Activated naive CD8-positive, alpha-beta T cell treated with anti-CD3 and anti-CD28 coated beads, Interleukin-2, amount 50 U/mL, for 16 hours (primary cell): ENCODE results near the gene CSNK1G1.
A peak's percentile ranks its signal among the peaks of the same experiment; 100 is the strongest.
"Not testable (repeated sequence)": the region's sequence is repeated elsewhere in the genome, so short reads cannot be mapped to it uniquely, and the experiment has no call there.

Experiments used
- DNase-seq: peaks from one replicate; pipeline ENCODE4 v3.0.0-alpha.2; 2020; ENCODE audit warnings: low read depth, low spot score

CSNK1G1 gene

DNA sequence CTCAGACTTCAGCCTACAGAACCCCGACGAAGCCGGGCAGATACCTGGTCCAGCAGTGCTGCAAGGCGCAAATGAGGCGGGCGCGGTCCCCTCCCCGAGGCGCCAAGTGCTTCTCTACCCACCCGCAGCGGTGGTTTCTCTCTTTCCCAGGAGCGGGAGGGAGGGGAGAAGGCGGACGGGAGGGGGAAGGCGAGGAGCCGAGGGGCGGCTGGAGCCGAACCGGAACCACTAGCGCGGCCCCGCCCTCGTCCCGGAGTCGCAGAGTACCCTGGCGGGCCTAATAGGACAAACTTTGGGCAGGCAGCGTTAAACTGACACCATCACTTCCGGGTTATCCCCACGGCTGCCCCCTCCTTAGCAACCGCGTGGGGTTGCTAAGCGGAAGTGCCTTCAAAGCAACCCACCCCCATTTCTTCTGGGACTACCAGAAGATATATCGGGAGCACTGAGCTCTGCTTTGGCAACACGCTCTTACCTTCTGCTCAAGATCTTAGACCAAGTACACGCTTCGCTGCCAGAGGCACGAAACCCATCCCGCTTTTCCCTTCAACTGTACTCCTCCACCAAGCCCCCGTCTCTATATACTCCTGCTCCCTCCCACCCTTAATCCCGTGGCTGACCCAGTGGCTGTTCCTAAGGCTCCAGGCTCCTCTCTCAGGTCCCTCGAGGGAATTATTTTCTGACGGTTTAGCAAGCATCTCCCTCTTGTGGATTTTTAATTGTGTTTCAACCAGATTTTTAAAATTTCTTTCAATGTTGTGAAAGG, at the start of gene CSNK1G1:
CSNK1G1 (minus strand) TSS at position 230 of the 766 bp plus-strand sequence. CDS start 55,674 bp downstream, outside the sequence.
- peak; percentile 86 for DNase-seq

DNA sequence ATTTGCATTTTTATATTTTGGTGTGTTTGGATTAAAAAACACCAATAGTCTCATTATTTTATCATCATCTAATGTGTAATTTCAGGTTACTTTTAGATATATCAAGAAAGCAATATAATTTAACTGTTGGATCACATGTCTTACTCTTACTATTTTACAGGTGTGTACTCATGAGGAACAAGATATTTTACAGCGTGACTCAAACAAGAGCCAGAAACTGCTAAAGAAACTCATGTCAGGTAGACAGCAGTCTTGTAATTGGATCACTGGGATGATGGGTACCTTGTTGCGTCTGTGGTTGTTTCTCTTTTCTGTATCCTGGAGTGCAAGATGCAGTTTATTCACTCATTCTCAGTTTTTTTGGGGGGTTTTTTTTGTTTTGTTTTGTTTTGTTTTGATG, 44.6 kb upstream of the CSNK1G1 start:
- DNase-seq = no peak

DNA sequence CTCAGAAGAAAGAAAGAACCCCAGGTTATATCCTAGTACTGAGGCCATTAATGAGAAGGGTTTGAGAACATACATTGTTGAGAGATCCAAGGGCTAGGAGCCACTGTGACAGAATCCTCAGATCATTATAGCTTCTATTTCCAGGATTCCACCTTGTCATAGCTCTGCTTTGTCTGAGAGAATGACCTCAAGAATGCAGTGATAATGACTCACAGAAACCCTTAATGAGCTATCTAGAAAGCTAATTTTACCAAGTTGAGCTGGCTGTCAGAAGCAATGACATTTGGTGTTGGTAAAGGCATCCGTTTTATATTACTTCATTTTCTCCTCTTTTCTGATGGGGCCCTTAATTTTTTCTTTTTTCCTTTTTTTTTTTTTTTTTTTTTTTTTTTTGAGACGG, 42.6 kb upstream of the CSNK1G1 start:
- DNase-seq = no peak

DNA sequence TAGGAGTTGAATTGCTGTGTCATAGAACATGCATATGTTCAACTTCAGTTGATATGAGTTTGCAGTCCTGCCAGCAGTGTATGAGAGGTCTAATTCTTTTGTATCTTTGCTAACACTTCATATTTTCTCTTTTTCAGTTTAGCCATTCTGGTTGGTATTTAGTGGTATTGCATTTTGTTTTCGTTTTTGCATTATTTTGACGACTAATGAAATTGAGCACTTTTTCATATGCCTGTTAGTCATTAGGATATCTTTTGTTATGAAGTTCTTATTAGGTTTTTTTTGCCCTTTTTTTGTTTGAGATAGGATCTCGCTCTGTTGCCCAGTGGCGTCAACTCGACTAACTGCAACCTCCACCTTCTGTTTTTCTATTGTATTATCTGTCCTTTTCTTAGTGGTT, 40.8 kb upstream of the CSNK1G1 start:
- DNase-seq = no peak

DNA sequence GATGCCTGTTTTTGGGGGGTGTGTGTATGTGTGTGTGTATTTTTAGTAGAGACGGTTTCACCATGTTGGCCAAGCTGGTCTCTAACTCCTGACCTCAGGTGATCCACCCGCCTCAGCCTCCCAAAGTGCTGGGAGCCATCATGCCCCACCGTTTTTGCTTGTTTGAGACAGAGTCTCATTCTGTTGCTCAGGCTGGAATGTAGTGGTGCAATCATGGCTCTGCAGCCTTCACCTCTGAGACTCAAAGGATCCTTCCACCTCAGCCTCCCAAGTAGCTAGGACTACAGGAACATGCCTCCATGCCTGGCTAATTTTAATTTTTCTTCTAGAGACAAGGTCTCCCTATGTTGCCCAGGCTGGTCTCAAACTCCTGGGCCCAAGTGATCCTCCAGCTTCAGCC, 36.5 kb upstream of the CSNK1G1 start:
- DNase-seq = not testable (repeated sequence)

DNA sequence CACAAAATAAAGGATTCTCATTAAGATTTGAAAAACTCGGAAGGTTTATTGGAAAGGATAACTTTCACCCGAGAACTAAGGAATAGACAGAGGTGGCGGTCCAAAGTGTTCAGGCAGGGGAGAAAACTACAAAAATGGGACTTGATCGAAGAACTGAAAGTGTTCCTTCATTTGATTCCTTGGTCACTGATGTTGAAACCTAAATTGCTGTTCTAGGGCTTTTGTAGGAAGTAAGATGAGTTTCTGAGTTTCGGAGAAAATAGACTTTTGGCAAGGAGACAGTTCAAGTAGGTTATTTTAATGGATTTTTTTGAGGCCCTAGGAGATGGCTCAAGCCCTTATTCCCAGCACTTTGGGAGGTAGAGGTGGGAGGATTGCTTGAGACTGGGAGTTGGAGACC, 33.1 kb upstream of the CSNK1G1 start:
- DNase-seq = no peak

DNA sequence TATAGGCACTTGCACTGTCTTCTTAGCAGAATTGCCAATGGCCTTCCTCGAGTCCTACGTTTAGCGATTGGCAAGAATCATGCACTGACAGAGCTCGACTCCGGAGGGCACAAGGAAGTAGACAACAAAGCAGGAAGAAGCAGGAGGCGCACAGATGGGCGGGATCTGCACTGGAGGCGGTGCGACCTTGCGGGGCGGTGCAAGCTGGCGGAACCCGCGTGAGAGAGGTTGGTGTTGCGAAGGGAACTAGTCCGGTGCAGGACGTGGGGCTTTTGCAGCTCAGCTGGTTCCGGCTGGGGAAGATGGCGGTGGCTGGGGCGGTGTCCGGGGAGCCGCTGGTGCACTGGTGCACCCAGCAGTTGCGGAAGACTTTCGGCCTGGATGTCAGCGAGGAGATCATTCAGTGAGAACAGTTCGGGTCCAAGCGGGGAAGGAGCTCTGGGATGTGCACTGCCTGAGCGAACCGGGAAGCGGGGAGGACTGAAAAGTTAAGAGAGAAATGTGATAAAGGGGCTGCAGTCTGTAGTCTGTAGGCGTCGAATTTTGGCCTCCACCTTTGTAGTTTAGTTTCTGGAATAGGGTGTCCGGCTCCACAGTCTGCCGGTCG, 31.7 kb upstream of the CSNK1G1 start, which contains the start of gene TRIP4:
TRIP4 (plus strand) TSS at position 275 of the 607 bp plus-strand sequence; CDS start at position 303, 28 bp downstream.
- DNase-seq = peak; percentile 94

DNA sequence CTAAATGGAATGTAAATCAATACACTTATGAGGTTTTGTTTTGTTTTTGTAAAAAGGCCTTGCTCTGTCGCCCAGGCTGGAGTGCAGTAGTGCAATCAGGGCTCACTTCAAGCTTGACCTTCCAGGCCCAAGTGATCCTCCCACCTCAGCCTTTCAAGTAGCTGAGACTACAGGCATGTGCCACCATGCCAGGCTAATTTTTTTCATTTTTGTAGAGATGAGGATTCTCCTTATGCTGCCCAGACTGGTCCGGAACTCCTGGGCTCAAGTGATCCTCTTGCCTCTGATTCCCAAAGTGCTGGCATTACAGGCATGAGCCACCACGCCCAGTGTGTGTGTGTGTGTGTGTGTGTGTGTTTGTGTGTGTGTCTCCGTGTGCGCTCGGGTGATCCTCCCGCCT, 30.3 kb upstream of the CSNK1G1 start:
- no peak for DNase-seq

DNA sequence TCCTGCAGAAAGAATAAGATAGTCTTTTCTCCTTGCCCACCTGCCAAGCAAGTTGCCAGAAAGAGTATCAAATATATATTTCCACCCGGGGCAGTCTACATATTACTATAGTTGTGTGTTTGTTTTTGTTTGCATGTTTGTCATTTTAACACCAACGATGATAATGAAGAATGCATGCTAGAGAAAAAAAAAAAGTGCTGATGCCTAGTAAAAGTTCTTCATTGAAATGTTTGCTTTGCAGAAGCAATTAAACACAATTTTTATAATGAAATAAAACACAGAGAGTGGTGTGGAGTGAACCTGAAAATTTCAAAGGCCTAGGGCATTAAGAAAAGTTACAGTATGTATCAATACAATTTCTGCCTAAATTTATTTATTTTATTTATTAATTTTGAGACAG, 27.8 kb upstream of the CSNK1G1 start:
- DNase-seq = no peak

DNA sequence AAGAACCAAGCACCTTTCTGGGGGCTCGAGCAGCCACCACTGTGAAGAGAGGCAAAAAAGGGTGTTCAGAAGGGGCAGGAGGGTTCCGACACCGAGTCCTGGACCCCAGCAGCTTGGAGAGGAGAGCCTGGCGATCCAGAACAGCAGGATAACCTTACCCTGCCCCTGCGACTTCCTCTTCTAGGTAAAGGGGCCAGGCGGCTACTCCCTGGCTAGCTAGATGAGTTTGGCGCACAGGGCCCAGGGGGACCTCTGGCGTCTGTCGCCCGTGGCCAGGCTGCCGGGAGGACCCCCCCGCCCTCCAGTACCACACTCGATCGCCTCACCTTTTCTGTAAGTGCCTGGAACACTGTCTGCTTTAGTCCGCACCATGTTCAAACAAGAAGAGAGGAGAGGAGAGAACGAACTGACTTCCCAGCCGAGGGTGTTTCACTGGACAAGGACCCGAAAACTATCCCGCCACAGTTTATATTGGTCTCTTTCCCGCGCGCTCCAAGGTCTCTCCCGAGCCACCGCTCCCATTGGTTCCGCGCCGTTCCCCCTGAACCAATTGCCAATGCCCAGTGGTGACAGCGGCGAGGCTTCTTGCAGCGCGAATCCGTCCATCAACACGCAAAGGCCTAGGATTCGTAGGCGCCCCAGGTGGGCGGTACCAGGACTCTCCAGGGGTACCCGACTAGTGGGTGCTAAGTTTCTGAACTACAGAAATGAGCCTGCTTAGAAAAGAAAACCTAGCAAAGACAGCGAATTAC, 25.2 kb upstream of the CSNK1G1 start, which contains the start of gene PCLAF:
PCLAF (minus strand) TSS at position 442 of the 752 bp plus-strand sequence; CDS start at position 372, 70 bp downstream.
- peak; percentile 87 for DNase-seq

DNA sequence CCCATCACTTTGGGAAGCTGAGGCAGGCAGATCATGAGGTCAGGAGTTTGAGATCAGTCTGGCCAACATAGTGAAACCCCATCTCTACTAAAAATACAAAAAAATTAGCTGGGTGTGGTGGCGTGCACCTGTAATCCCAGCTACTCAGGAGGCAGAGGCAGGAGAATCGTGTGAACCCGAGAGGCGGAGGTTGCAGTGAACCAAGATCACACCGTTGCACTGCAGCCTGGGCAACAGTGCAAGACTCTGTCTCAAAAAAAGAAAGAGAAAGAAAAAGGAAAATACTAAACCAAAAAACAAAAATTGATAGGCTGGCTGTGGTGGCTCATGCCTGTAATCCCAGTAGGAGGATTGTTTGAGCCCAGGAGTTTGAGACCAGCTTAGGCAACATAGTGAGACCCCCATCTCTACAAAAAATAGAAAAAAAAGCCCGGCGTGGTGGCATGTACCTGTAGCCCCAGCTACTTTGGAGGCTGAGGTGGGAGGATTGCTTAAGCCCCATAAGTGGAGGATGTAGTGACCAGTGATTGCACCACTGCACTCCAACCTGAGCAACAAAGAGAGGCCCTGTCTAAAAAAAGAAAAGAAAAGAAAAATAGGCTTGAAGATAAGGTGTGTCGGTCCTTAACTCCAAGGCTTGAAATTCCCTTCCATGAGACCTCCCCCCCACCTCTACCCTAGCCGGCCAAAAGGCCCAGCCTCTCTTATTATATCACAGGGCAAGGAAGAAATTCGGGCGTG, 24.3 kb upstream of the CSNK1G1 start:
- not testable (repeated sequence) for DNase-seq

DNA sequence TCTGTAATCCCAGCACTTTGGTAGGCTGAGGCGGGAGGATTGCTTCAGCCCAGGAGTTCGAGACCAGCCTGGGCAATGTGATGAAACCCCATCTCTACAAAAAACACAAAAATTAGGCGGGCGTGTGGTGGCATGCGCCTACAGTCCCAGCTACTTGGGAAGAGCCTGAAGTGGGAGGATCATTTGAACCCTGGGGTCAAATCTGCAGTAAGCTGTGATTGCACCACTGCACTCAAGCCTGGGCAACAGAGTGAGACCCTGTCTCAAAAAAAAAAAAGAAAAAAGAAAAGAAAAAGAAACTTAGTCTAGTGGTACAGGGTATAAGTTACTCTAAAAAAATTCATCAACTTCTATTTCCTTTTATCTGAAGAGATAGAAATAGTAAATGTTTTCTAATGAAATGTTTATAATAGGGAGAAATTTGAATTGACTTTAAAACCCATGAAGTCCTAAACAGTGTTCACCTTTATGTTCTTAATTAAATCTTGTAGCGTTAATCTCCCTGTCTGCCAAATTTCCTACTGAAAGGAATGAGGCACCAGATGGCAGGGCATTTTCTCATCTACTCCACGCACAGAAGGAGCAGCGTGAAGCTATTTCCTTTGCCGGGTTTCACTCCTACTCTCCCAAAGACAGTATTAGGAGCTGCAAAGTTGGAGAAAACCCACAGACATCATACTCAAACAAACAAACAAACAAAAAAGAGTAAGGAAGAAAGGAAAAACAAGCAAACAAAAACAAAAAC, 23.4 kb upstream of the CSNK1G1 start:
- DNase-seq = no peak

DNA sequence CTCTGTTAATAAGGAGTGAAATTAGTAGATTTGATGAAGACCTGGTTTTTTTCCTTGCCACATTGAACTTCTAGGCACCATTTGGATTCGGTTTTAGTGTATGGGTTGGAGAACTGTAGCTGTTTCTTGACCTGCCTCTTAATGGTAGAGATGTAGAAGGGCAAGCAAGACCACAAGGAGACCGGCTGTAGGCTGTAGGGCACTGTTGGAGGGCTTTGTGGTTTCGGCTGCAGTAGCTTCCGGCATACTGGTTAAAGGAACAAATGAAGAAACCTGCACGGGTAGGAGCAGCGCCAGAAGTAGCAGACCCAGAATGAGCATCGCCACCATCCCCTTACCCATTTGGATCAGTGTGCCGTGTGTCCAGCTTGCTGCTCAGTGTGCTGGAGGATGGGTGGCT, 17.4 kb upstream of the CSNK1G1 start:
- no peak for DNase-seq

DNA sequence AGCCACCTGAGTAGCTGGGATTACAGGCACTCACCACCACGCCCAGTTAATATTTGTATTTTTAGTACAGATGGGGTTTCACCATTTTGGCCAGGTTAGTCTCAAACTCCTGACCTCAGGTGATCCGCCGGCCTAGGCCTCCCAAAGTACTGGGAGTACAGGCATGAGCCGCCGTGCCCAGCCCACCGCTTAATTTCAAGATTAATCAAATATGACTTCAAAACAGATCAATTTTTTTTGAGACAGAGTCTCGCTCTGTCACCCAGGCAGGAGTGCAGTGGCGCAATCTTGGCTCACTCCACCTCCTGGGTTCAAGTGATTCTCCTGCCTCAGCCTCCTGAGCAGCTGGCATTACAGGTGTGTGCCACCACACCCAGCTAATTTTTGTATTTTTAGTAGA, 15.4 kb upstream of the CSNK1G1 start:
- not testable (repeated sequence) for DNase-seq

DNA sequence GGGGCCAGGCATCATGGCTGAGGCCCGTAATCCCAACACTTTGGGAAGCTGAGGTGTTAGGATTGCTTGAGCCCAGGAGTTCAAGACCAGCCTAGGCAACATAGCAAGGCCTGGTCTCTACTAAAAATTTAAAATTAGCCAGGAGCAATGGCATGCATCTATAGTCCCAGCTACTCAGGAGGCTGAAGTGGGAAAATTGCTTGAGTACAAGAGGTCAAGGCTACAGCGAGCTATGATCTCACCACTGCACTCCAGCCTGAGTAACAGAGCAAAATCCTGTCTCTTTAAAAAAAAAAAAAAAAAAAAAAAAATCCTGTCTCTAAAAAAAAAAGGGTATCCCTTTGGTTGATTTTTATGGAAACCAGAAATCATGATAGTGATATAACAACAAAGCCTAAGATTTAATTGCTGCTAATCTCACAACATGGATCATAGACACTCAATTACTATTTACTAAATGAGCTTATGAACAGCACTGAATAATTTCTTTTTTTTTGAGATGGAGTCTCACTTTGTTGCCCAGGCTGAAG, 13.2 kb upstream of the CSNK1G1 start:
- DNase-seq = no peak

DNA sequence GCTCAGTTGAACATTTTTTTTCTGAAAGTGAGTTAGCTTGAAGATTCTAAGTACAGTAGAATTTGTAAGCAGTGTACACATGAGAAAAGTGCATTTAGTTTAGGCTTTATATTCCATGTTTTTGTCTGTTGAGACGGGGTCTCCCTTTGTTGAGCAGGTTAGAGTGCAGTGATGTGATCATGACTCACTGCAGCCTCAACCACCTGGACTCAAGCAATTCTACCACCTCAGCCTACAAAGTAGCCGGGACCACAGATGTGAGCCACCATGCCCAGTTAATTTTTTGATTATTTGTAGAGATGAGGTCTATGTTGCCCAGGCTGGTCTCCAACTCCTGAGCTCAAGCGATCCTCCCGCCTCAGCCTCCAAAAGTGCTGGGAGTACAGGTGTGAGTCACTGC, 5.3 kb upstream of the CSNK1G1 start:
- no peak for DNase-seq

DNA sequence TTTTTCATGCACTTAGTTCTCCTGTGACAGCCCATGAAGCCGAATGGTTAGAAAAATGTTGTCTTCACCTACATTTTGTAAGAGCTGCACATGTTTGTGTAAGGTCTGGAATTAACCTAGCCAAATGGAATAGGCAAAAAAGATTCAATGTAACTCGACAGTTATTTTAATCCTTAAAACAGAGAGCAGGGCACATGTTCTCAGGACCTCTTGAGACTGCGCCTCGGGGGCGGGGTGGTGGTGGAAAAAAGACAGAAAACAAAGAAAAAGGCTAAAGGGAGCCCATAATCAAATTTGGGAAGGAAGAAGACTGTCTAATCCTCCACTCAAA, 702 bp upstream of the CSNK1G1 start:
- DNase-seq = no peak

DNA sequence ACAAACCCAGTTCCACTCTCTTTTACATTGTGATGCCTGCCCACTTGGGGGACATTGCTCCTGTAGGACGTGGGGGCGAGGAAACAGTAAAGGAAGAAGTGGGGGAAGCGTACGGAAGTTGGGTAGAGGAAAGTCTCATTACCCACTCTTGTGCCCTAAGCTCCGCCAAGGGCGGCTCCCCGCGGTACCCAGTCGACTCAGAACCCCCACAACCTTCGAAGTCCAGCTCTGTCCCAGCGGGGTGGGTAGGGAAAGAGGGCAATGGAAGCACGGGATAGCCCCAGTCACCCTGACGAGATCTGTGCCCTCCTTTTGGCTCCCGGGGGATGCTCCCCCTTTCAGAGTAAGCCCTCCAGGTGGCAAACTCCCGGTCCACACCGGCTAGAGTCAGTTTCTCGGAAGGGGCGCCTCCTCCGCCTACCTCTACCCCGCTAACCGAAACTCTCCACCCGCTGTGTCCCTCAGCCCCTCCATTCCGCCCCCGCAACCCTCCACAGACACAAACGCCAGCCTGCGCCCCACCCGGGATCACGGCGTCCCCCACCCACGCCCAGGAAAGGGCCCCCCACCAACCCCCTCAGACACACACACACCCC, 527 bp downstream of the CSNK1G1 start:
- peak; percentile 11 for DNase-seq

DNA sequence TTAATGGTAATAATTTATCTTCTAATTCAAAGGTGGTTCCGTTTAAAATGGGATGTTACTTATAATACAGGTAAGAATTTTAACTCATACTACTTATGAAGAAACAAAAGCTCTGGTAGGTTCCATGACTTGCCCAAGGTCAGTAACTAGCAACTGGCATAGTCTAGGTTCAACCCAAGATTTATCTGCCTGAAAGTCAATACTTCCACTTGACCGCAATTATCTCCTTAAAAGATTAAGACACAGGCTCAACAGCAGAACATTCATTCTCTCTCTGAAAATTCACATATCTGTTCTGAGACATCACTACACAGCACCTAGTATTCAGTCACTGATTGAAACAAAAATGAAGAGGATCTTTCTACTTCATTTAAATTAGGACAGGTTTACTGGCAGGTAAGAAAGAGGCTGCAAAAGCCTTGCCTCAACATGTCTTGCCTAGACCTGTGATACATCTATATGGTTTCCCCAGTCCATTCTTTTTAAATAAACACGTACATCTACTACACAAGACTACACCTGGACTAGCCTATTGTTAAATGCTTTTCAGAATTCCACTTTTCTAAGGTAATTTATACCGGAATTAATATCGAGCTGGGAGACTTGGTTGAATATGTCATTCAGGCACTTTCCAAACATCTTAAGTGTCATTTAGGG, 1.2 kb downstream of the CSNK1G1 start:
- no peak for DNase-seq

DNA sequence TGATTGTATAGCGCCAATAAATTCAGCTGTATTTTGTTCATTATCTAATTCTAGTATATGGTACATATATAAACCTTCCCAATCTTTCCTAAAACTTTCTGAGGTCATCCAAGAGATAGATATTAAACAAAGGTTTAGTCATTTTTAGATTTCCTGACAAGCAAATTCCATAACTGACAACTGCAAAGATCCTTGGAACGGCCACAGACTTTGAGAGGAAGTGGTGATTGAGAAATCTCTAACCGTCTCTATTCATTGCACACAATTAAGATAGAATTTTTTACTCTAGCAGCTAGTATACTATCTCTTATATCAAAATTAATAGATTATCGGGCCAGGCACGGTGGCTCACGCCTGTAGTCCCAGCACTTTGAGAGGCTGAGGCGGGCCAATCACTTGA, 4.7 kb downstream of the CSNK1G1 start:
- DNase-seq = no peak
